Esophagus squamous epithelium (tissue), 4 donors: ENCODE measurements around the gene SYNM.

Experiments
- CTCF ChIP-seq, 6 experiments: fragments of 450-650 bp in 4 of 6; fragments of 200-600 bp in 2 of 6; sonication (generic) in 2 of 6; IDR thresholded peaks; one replicate each; pipeline ENCODE4 v1.5.1; 2016 to 2019; ENCODE audit warnings: antibody characterized with exemption in 6 of 6, mild to moderate bottlenecking in 4 of 6, moderate library complexity in 4 of 6
- POLR2A ChIP-seq, 4 donors: fragments of 450-650 bp; IDR thresholded peaks; one replicate each; pipeline ENCODE4 v1.6.1; 2017; ENCODE audit warnings: antibody characterized with exemption in 4 of 4, mild to moderate bottlenecking in 4 of 4, moderate library complexity in 3 of 4

GRCh38 chr15:99092554-99093172 is 12.2 kb upstream of the SYNM start:
- no peak for TF ChIP-seq POLR2A (IDR thresholded peaks at IDR 0.05)
- no peak for TF ChIP-seq CTCF (IDR thresholded peaks at IDR 0.05)
